Osteocyte (in vitro differentiated cells): ENCODE results near the gene NRDE2. TPM values are rescaled to one million over a fixed set of nuclear protein-coding genes. Genes with fewer than 3 reads are reported as not detected.

Experiments
- DNase-seq: peaks from one replicate; pipeline ENCODE4 v3.0.0; 2021; ENCODE audit warnings: mixed read lengths; ENCODE audit not compliant: unreplicated experiment; ENCODE audit errors: extremely low spot score
- H3K27ac Mint-ChIP-seq: one replicate; pipeline ENCODE4 v1.8.0; 2021; ENCODE audit warnings: mild to moderate bottlenecking, mixed read lengths; ENCODE audit not compliant: unreplicated experiment
- H3K27me3 Mint-ChIP-seq: one replicate; pipeline ENCODE4 v1.8.0; 2021; ENCODE audit warnings: mixed read lengths; ENCODE audit not compliant: unreplicated experiment
- H3K36me3 Mint-ChIP-seq: one replicate; pipeline ENCODE4 v1.8.0; 2021; ENCODE audit warnings: mixed read lengths; ENCODE audit not compliant: unreplicated experiment
- H3K4me1 Mint-ChIP-seq: one replicate; pipeline ENCODE4 v1.8.0; 2021; ENCODE audit warnings: mixed read lengths; ENCODE audit not compliant: unreplicated experiment
- H3K4me3 Mint-ChIP-seq: one replicate; pipeline ENCODE4 v1.8.0; 2021; ENCODE audit warnings: mild to moderate bottlenecking, moderate library complexity, mixed read lengths; ENCODE audit not compliant: unreplicated experiment
- H3K9me3 Mint-ChIP-seq: one replicate; pipeline ENCODE4 v1.8.0; 2021; ENCODE audit warnings: mixed read lengths; ENCODE audit not compliant: unreplicated experiment
- total RNA-seq: library from RNA; stranded (reverse); gene quantifications from 2 replicates; pipeline ENCODE4 v1.2.1, GENCODE V29; 2021
- TF ChIP-seq, protein P1 (sequence below): fragments of 200-600 bp; sonication (generic); IDR thresholded peaks from 2 replicates; pipeline ENCODE4 v1.5.0; 2021; ENCODE audit warnings: antibody characterized with exemption, mild to moderate bottlenecking, moderate library complexity

The NRDE2 gene
- total RNA-seq, 1 donor from 2014 or later = 23.2 TPM

DNA sequence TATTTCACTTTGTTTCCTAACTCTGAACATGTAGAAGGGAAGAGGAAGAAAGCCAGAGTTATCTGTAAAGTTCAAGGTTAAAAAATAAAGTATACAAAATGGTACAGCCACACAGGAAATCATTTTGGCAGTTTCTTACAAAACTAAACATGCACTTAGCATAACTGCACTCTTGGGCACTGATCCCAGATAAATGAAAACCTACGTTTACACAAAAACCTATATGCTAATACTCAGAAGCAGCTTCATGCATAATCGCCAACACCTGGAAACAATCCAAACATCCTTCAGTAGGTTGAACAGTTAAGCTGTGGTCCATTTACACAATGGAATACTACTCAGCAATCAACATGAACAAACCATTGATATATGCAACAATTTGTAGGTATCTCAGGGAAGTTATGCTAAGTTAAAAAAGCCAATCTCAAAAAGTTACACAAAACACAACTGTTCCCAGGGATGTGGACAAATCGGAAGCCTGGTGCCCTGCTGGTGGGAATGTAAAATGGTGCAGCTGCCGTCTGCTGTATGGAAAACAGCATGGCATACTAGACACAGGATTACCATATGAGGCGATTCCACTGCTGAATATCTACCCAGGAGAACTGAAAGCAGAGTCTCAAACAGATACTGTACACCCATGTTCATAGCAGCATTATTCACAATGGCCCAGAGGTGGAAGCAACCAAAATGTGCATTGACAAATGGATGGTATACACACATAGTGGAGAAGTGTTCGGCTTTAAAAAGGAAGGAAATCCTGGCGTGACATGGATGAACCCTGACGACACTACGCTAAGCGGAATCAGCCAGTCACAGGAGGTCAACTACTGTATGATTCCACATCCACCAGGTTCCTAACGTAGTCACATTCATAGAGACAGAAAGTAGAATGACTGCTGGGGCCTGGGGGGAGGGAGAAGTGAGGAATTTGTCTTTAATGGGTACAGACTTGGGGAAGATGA is 37.7 kb downstream of the NRDE2 start:
- peaks cover 38% of the 10 kb centered on the region for H3K36me3 Mint-ChIP-seq
- no peak for DNase-seq
- no peak overlapping the region for H3K27ac Mint-ChIP-seq
- H3K4me1 Mint-ChIP-seq = peaks cover 6% of the 10 kb centered on the region
- no peaks in the 10 kb centered on the region for H3K27me3 Mint-ChIP-seq
- H3K9me3 Mint-ChIP-seq = no peaks in the 10 kb centered on the region
- no peak overlapping the region for H3K4me3 Mint-ChIP-seq
- TF ChIP-seq, protein P1, sequence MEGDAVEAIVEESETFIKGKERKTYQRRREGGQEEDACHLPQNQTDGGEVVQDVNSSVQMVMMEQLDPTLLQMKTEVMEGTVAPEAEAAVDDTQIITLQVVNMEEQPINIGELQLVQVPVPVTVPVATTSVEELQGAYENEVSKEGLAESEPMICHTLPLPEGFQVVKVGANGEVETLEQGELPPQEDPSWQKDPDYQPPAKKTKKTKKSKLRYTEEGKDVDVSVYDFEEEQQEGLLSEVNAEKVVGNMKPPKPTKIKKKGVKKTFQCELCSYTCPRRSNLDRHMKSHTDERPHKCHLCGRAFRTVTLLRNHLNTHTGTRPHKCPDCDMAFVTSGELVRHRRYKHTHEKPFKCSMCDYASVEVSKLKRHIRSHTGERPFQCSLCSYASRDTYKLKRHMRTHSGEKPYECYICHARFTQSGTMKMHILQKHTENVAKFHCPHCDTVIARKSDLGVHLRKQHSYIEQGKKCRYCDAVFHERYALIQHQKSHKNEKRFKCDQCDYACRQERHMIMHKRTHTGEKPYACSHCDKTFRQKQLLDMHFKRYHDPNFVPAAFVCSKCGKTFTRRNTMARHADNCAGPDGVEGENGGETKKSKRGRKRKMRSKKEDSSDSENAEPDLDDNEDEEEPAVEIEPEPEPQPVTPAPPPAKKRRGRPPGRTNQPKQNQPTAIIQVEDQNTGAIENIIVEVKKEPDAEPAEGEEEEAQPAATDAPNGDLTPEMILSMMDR = no peak

DNA sequence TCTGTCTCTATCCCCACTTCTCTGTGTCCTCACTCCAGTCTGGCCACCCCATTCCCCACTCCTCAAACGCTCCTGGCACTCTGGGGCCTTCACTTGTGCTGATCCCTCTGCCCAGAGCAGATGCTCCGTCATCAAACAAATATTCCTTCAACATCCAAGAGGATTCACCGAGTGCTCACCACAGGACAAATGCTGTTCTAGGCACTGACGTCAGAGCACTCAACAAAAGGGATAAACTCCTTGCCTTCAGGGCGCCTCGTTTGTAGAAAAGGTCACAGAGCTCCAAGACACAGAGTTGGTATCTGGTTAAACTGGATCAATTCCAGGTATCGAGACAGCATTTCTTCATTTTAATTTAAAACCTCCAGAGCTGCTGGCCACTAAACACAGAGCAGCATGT is 40.0 kb downstream of the NRDE2 start:
- TF ChIP-seq, protein P1 = no peak
- H3K4me3 Mint-ChIP-seq = no peak overlapping the region
- H3K9me3 Mint-ChIP-seq = no peaks in the 10 kb centered on the region

DNA sequence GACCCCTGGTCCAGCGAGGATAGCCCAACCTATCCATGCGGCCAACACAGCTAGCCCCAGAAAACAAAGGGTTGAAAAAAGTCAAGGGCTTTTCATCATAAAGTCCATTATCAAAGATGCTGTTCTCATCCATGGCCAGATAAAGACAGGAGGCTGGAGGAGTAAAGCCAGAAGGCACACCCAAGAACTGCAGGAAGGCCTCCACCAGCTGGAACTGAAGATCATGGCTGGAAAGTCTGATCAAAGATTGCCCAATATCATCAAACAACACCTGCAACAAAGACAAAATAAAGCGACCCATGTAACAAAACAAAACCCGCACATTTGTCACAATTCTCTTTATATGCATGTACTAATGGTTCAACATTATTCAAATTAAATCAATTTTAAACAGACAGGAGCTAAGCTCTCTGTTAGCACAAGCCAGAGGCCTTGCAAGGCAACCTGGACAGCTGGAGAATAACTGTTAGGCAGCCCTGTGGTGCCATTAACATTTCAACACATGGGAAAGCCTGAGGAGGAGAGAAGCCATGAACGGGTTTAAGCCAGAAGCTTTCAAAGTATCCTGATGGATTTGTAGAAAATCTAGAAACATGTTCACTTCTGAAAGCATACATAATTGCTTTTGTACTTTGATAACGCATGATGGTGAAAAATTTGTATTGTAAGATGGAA is 41.3 kb downstream of the NRDE2 start:
- no peak for DNase-seq
- H3K27me3 Mint-ChIP-seq = no peaks in the 10 kb centered on the region
- TF ChIP-seq, protein P1 = no peak
- no peak overlapping the region for H3K27ac Mint-ChIP-seq
- no peaks in the 10 kb centered on the region for H3K4me1 Mint-ChIP-seq
- no peaks in the 10 kb centered on the region for H3K9me3 Mint-ChIP-seq
- no peak overlapping the region for H3K4me3 Mint-ChIP-seq
- peaks cover 47% of the 10 kb centered on the region for H3K36me3 Mint-ChIP-seq

More for the DNA sequence above, 40.0 kb downstream of the NRDE2 start:
- no peaks in the 10 kb centered on the region for H3K27me3 Mint-ChIP-seq
- H3K36me3 Mint-ChIP-seq = peaks cover 47% of the 10 kb centered on the region
- H3K27ac Mint-ChIP-seq = no peak overlapping the region
- no peak for DNase-seq
- H3K4me1 Mint-ChIP-seq = peaks cover 6% of the 10 kb centered on the region

DNA sequence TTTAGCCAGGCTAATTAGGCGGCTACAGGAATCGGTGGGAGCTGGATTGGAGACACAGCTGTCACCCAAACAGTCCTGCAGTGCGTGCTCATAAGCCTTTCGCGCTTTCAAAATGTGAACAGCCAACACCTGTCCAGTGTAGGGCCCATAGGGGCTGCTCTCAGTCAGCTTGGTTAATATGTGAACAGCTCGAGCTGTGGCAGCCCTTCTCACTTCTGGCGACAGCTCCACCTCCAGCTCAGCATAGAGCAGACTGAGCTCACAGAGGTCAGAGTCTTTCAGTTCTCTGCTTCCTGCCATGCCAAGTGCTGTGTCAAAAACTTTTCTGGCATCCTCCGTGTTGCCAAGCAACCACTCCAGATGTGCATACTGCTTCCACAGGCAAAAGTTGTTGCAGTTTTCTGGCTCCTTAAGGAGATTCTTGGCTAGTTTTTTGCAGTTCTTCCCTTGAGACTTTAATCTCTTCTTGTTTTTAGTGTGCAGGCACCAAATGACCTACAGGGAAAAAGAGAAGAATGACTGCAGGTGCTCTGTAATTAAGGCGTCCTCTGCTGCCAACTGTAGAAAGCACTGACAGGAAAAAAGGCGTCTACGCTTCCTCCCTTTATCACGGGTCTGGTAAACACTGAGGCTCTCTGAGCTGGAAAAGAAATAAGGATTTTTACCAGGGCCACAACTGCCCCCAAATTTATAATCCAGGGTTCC is 42.9 kb downstream of the NRDE2 start:
- Mint-ChIP-seq H3K27me3 (no peaks in the 10 kb centered on the region), H3K4me3 (no peak overlapping the region), H3K36me3 (peaks cover 43% of the 10 kb centered on the region), H3K4me1 (no peaks in the 10 kb centered on the region), H3K9me3 (no peaks in the 10 kb centered on the region), H3K27ac (no peak overlapping the region)
- no peak for DNase-seq
- TF ChIP-seq, protein P1 = no peak
